Measurements from ENCODE around the gene PDE4D. TPM values are rescaled to one million over a fixed set of nuclear protein-coding genes. Genes with fewer than 3 reads are reported as not detected.
A peak's percentile ranks its signal among the peaks of the same experiment; 100 is the strongest.

Gene PDE4D
- total RNA-seq, 1 donor from 2014 or later: 34.5 TPM

GRCh38 chr5:59351076-59351794, 542.3 kb downstream of the PDE4D start:
- TF ChIP-seq CTCF (IDR thresholded peaks at IDR 0.05; ENCODE audit: borderline replicate concordance): peak; percentile 41
- Histone ChIP-seq H3K9me3 (replicated peaks) (no peaks in the 10 kb centered on the region), H3K27ac (replicated peaks) (peak overlapping the region; percentile 47), H3K36me3 (no peaks in the 10 kb centered on the region), H3K4me1 (peaks cover 37% of the 10 kb centered on the region), H3K4me3 (peak overlapping the region; percentile 0), H3K27me3 (ENCODE audit: low read depth) (no peaks in the 10 kb centered on the region)
- DNase-seq: no peak
- intact Hi-C loops (cut with micrococcal nuclease): no loop called here

DNA sequence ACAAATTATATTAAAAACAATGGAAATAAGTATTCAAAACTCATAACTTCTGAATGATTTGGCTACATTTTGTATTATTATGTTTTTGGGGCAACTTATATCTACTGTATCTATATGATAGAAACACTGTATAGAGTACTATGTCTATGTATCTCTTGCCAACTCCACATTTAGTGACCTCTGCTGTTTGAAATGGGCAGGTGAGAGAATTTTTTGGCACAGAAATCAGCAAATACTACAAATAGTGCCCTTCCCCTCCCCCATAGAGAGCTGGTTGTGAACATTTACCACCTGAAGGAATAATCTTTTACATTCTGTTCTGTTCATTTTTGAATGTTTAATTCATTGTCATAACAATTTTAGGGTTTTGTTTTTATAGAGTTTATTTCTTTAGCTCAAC, 545.3 kb downstream of the PDE4D start:
- TF ChIP-seq CTCF (IDR thresholded peaks at IDR 0.05; ENCODE audit: borderline replicate concordance): no peak
- Histone ChIP-seq H3K4me1 (peaks cover 38% of the 10 kb centered on the region), H3K4me3 (no peak overlapping the region), H3K27ac (replicated peaks) (no peak overlapping the region), H3K36me3 (no peaks in the 10 kb centered on the region), H3K27me3 (ENCODE audit: low read depth) (no peaks in the 10 kb centered on the region), H3K9me3 (replicated peaks) (no peaks in the 10 kb centered on the region)
- intact Hi-C loops (cut with micrococcal nuclease): no loop called here
- no peak for DNase-seq

GRCh38 chr5:59346982-59347381, 546.5 kb downstream of the PDE4D start:
- Histone ChIP-seq H3K9me3 (replicated peaks) (no peaks in the 10 kb centered on the region), H3K4me1 (peaks cover 25% of the 10 kb centered on the region), H3K27me3 (ENCODE audit: low read depth) (no peaks in the 10 kb centered on the region), H3K4me3 (no peak overlapping the region), H3K27ac (replicated peaks) (no peak overlapping the region), H3K36me3 (no peaks in the 10 kb centered on the region)
- TF ChIP-seq CTCF (IDR thresholded peaks at IDR 0.05; ENCODE audit: borderline replicate concordance): no peak
- DNase-seq: no peak
- intact Hi-C loops (cut with micrococcal nuclease): no loop called here

DNA sequence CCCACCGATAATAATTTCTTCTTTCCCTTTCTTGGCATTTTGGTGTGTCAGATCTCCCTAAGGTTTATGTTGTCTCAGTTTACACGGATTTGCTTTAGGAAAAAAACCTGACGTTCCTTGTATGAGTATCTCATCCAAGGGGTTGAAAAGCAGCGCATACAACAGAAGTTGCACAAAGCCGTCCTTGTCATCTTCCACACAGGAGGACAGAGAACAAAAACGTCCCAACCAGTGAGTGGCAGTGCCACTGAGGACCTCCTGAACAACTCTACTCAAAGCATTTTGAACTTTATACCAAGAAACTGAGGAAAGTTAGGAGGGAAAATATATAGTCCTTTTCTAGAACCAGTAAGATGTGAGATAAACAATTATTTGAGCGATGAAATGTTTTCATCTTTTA, 547.0 kb downstream of the PDE4D start:
- no peak for TF ChIP-seq CTCF (IDR thresholded peaks at IDR 0.05; ENCODE audit: borderline replicate concordance)
- Histone ChIP-seq H3K9me3 (replicated peaks) (no peaks in the 10 kb centered on the region), H3K4me1 (peaks cover 21% of the 10 kb centered on the region), H3K27me3 (ENCODE audit: low read depth) (no peaks in the 10 kb centered on the region), H3K36me3 (no peaks in the 10 kb centered on the region), H3K27ac (replicated peaks) (no peak overlapping the region), H3K4me3 (no peak overlapping the region)
- DNase-seq: no peak
- intact Hi-C loops (cut with micrococcal nuclease): no loop called here

DNA sequence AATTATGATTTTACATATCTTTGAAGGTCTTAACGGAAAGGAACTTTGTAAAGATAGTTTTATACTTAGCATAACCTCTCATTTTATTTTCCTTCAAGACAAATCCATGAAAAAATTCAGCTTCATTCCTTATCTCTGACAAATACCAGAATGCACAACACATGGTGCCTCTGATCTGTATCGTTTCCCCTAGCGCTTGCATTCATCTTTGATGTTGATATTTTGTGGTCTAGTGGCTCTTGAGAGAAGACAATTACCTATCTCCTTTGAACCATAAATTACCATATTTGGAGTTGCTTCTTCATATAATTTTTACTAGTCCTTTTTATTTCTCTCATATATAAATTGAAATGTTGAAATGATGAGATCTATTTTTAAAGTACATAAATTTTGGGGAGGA, 551.3 kb downstream of the PDE4D start:
- Histone ChIP-seq H3K4me1 (peaks cover 10% of the 10 kb centered on the region), H3K27ac (replicated peaks) (no peak overlapping the region)

More for the DNA sequence above, 551.3 kb downstream of the PDE4D start:
- no peak for DNase-seq
- H3K27me3 ChIP-seq (ENCODE audit: low read depth): no peaks in the 10 kb centered on the region
- no peak for TF ChIP-seq CTCF (IDR thresholded peaks at IDR 0.05; ENCODE audit: borderline replicate concordance)
- H3K9me3 ChIP-seq (replicated peaks): no peaks in the 10 kb centered on the region
- no peaks in the 10 kb centered on the region for H3K36me3 ChIP-seq
- intact Hi-C loops (cut with micrococcal nuclease): no loop called here
- no peak overlapping the region for H3K4me3 ChIP-seq

Data from left ventricle myocardium inferior (tissue), 1 donor.